K562 (cell line): ENCODE data around the gene ZNRF2. TPM values are rescaled to one million over a fixed set of nuclear protein-coding genes. Genes with fewer than 3 reads are reported as not detected.

Experiments used
- ATAC-seq: fragments of 200-7000 bp; cut with Tn5 transposase; 3 replicates; pipeline ENCODE4 v1.9.1; 2020; ENCODE audit warnings: moderate library complexity
- BruUV-seq: library from RNA; stranded (reverse); fragments of 400-500 nt; replicated peaks from 2 replicates; lab custom pipeline; 2021; lab: Mats Ljungman, UMichigan
- CTCF ChIA-PET: fragments of 300-600 bp; formaldehyde crosslinking; extraction: SDS; loops from one replicate; lab custom pipeline; 2021; ENCODE audit warnings: low intra/inter-chr PET ratio; lab: Yijun Ruan, JAX
- POLR2A ChIA-PET: fragments of 300-600, 350-650 bp; sonication (Branson Sonifier 250); formaldehyde crosslinking; extraction: SDS; loops from one replicate; lab custom pipeline; 2021; ENCODE audit warnings: antibody characterized with exemption, inconsistent platforms; lab: Yijun Ruan, JAX
- DNase-seq, 4 experiments: peaks; one replicate each; pipeline versions ENCODE4 v3.0.0 to v3.0.0-alpha.2; 2011 to 2018; ENCODE audit warnings: low spot score in 3 of 4, mixed read lengths in 3 of 4; ENCODE audit errors: extremely low read depth in 1 of 4
- FAIRE-seq: peaks from 2 replicates; lab custom pipeline; 2011; peaks lifted over from hg19 to GRCh38; lab: Jason Lieb, UNC
- H2AFZ ChIP-seq: 2 replicates; pipeline ENCODE4 v1.6.0; 2011; ENCODE audit warnings: low read depth, low read length, control low read depth, inconsistent platforms
- H3K27ac ChIP-seq: fragments of 200-600 bp; 3 replicates; pipeline ENCODE4 v1.8.0; 2011; ENCODE audit warnings: low read depth, mild to moderate bottlenecking, control low read depth, inconsistent platforms, low read length, moderate library complexity, mixed read lengths; ENCODE audit errors: extremely low read depth
- H3K27me3 ChIP-seq, 2 experiments: fragments of 300-600 bp in 1 of 2; 2 replicates in 1 of 2; 3 replicates in 1 of 2; pipeline versions ENCODE4 v1.6.0 to v1.8.0; 2011; ENCODE audit warnings: inconsistent platforms in 2 of 2, low read length in 2 of 2, mild to moderate bottlenecking in 1 of 2, mixed read lengths in 1 of 2, moderate library complexity in 1 of 2; ENCODE audit not compliant: control insufficient read depth in 2 of 2, insufficient read depth in 2 of 2
- H3K36me3 ChIP-seq: fragments of 300-600 bp; 3 replicates; pipeline ENCODE4 v1.8.0; 2011; ENCODE audit warnings: mild to moderate bottlenecking, low read length, inconsistent platforms; ENCODE audit not compliant: control insufficient read depth, insufficient read depth
- H3K4me1 ChIP-seq, 2 experiments: fragments of 200-600 bp in 1 of 2; replicated peaks in 1 of 2; 2 replicates in 1 of 2; 3 replicates in 1 of 2; pipeline versions ENCODE4 v1.5.1 to v1.8.0; 2011; ENCODE audit warnings: inconsistent platforms in 2 of 2, low read length in 2 of 2, mild to moderate bottlenecking in 1 of 2, mixed read lengths in 1 of 2, moderate library complexity in 1 of 2; ENCODE audit not compliant: control insufficient read depth in 2 of 2, insufficient read depth in 2 of 2
- H3K4me2 ChIP-seq: 2 replicates; pipeline ENCODE4 v1.6.1; 2011; ENCODE audit warnings: low read length, control low read depth, inconsistent platforms, mixed read lengths; ENCODE audit not compliant: insufficient read depth
- H3K4me3 ChIP-seq: fragments of 200-600 bp; sonication (generic), shearing (Covaris generic); 2 replicates; pipeline ENCODE4 v1.5.1; 2016; ENCODE audit warnings: control low read depth, inconsistent platforms
- H3K79me2 ChIP-seq: fragments of 200-600 bp; 3 replicates; pipeline ENCODE4 v1.8.0; 2011; ENCODE audit warnings: low read length, inconsistent platforms; ENCODE audit not compliant: control insufficient read depth, insufficient read depth
- H3K9ac ChIP-seq, 2 experiments: 2 replicates each; pipeline versions ENCODE4 v1.6.0 to v1.6.1; 2011; ENCODE audit warnings: low read depth in 2 of 2, low read length in 2 of 2, control low read depth in 1 of 2, inconsistent platforms in 1 of 2, mild to moderate bottlenecking in 1 of 2, mixed read lengths in 1 of 2; ENCODE audit not compliant: insufficient read depth in 1 of 2
- H3K9me1 ChIP-seq: one replicate; pipeline ENCODE4 v1.6.0; 2011; ENCODE audit warnings: inconsistent platforms, mild to moderate bottlenecking, low read length, moderate library complexity; ENCODE audit not compliant: control insufficient read depth, insufficient read depth
- H3K9me3 ChIP-seq: replicated peaks from 2 replicates; pipeline ENCODE4 v1.5.1; 2011; ENCODE audit warnings: low read depth, low read length, inconsistent platforms; ENCODE audit not compliant: control insufficient read depth, insufficient read depth
- H4K20me1 ChIP-seq: replicated peaks from 2 replicates; pipeline ENCODE4 v1.6.1; 2011; ENCODE audit warnings: low read length, inconsistent platforms, mixed read lengths; ENCODE audit not compliant: control insufficient read depth, insufficient read depth
- CC2D1A ChIP-seq: fragments of 450-650 bp; IDR thresholded peaks from 2 replicates; pipeline ENCODE4 v1.6.1; 2017; ENCODE audit warnings: mild to moderate bottlenecking
- ELF4 ChIP-seq: fragments of 450-650 bp; formaldehyde crosslinking; IDR thresholded peaks from 2 replicates; pipeline ENCODE4 v1.4.0; 2022; ENCODE audit warnings: missing genetic modification characterization
- IFI16 ChIP-seq: fragments of 250-450 bp; sonication (Bioruptor Pico); IDR thresholded peaks from 2 replicates; pipeline ENCODE4 v2.1.2; 2022; ENCODE audit warnings: mild to moderate bottlenecking, inconsistent platforms
- KLF6 ChIP-seq: fragments of 250-450 bp; sonication (Bioruptor Pico); IDR thresholded peaks from 2 replicates; pipeline ENCODE4 v1.4.0; 2020; ENCODE audit warnings: mild to moderate bottlenecking, moderate library complexity, borderline replicate concordance
- SAFB ChIP-seq: fragments of 200-400 bp; formaldehyde crosslinking; IDR thresholded peaks from 2 replicates; pipeline ENCODE4 v1.6.1; 2017; ENCODE audit warnings: low read depth, low read length, borderline replicate concordance
- SETDB1 ChIP-seq: IDR thresholded peaks from one replicate; pipeline ENCODE4 v1.6.1; 2012; ENCODE audit warnings: low read length, control low read depth, inconsistent platforms
- SPI1 ChIP-seq: IDR thresholded peaks from 2 replicates; pipeline ENCODE4 v1.6.1; 2011; ENCODE audit warnings: low read depth, low read length, control low read depth, borderline replicate concordance
- TARDBP ChIP-seq: fragments of 450-650 bp; IDR thresholded peaks from 2 replicates; pipeline ENCODE4 v1.6.1; 2016
- TCF7 ChIP-seq: sonication (generic); IDR thresholded peaks from 2 replicates; pipeline ENCODE4 v1.6.1; 2016; ENCODE audit warnings: antibody characterized with exemption, borderline replicate concordance
- XRCC4 ChIP-seq: IDR thresholded peaks from one replicate; pipeline ENCODE4 v1.6.1; 2011; ENCODE audit not compliant: insufficient read depth, insufficient read length; ENCODE audit errors: extremely low read depth
- ZNF217 ChIP-seq: sonication (generic); formaldehyde crosslinking; IDR thresholded peaks from 2 replicates; pipeline ENCODE4 v1.8.0; 2022; ENCODE audit warnings: mild to moderate bottlenecking, missing genetic modification reagents
- WGBS: fragments of 100-300 bp; shearing (Covaris generic); methylation state at CpG from one replicate; pipeline ENCODE4 v1.1.6; 2016; ENCODE audit warnings: low coverage, mixed read lengths; ENCODE audit not compliant: insufficient coverage; ENCODE audit errors: missing lambda C conversion rate; 5-methylcytosine and 5-hydroxymethylcytosine counted together
- in situ Hi-C: fragments of 300-500 bp; cut with MboI; formaldehyde crosslinking; loops from 4 replicates; pipeline ENCODE4 v1.15.0; 2018; ENCODE audit warnings: inconsistent platforms, mixed read lengths
- intact Hi-C: fragments of 100-400 bp; cut with micrococcal nuclease; formaldehyde crosslinking; loops from 2 replicates; pipeline ENCODE4 v1.14.2; 2022
- polyA plus RNA-seq, 8 experiments: library from polyadenylated mRNA; depleted of rRNA in 4 of 8; stranded (reverse) in 5 of 8; unstranded in 3 of 8; fragments of >200 nt; fragmentation: Nextera tagmentation in 2 of 8; fragmentation: Illumina TruSeq in 1 of 8; extraction: Ambion mirVana in 2 of 8; extraction: Trizol in 1 of 8; gene quantifications; 2 replicates each; pipeline versions ENCODE4 v1.2.1 to v1.2.3, GENCODE V29; 2011 to 2014; ENCODE audit warnings: inconsistent platforms in 1 of 8, missing spikeins in 1 of 8
- total RNA-seq, 7 experiments: library from RNA; depleted of rRNA in 6 of 7; stranded (reverse); fragments of >200 nt in 6 of 7; fragmentation: Illumina TruSeq in 2 of 7; extraction: Trizol in 2 of 7; gene quantifications; 2 replicates each; pipeline versions ENCODE4 v1.2.1 to v1.2.3, GENCODE V29; 2011 to 2021; ENCODE audit warnings: low replicate concordance in 1 of 7
- TF ChIP-seq, protein P1 (sequence below): fragments of 450-650 bp; formaldehyde crosslinking; IDR thresholded peaks from 2 replicates; pipeline ENCODE4 v1.4.0; 2020; ENCODE audit warnings: mild to moderate bottlenecking, moderate library complexity
- TF ChIP-seq, protein P2 (sequence below): fragments of 450-650 bp; IDR thresholded peaks from 2 replicates; pipeline ENCODE4 v1.6.1; 2018; ENCODE audit warnings: mild to moderate bottlenecking, low read depth; ENCODE audit not compliant: partially characterized antibody
- TF ChIP-seq, protein P3 (sequence below): fragments of 450-650 bp; conservative IDR thresholded peaks from 2 replicates; pipeline ENCODE4 v1.6.1; 2016; ENCODE audit warnings: missing genetic modification characterization, low read depth, mild to moderate bottlenecking, control low read depth, missing compliant biosample characterization
- TF ChIP-seq, protein P4 (sequence below): fragments of 250-450 bp; sonication (Bioruptor Pico); IDR thresholded peaks from 2 replicates; pipeline ENCODE4 v1.8.0; 2022; ENCODE audit warnings: inconsistent platforms, mild to moderate bottlenecking, moderate library complexity, borderline replicate concordance
- TF ChIP-seq, protein P5 (sequence below): fragments of 250-450 bp; sonication (Bioruptor Pico); IDR thresholded peaks from 2 replicates; pipeline ENCODE4 v1.4.0; 2020; ENCODE audit warnings: borderline replicate concordance

Gene ZNRF2
- total and polyA plus RNA-seq, 9 of the 15 experiments (the other 6 are each of a cell fraction or from before 2014, with no cell fraction given), result 1.1 to 13.9 (median 5.5) TPM

DNA sequence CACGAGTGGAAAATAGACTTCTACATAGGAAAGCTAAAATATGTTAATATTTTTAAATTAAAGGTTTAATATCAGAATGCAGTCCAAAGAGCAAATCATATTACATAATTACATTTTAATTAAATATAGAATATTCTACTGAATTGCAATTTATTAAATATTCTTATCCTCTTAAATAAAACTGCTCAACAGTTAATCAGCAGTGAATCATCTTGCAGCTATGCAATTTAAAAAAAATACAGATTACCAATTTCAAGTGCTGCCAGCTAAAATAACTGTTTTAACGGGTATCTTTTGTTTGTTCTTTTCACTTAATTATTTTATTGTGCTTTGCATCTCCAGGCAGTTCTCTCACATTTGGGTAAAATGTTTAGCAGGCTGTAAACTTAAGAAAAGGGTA, 82.2 kb downstream of the ZNRF2 start:
- DNase-seq (no peak), FAIRE-seq (no peak), ATAC-seq (no peak)
- intact Hi-C loops, result no loop called here
- Histone ChIP-seq H3K4me3 (no peak overlapping the region), H3K4me2 (no peak overlapping the region), H2AFZ (no peak overlapping the region), H3K36me3 (0 out of 3 replicates have a peak, but pooled peaks cover 3% of the 10 kb centered on the region), H3K9me3 (no peaks in the 10 kb centered on the region), H3K27ac (no peak overlapping the region), H3K79me2 (no peaks in the 10 kb centered on the region), H4K20me1 (no peaks in the 10 kb centered on the region), H3K4me1 (peaks cover 0 to 10% of the 10 kb centered on the region in 2 experiments; a peak in 3 of 5 replicates), H3K9me1 (no peaks in the 10 kb centered on the region), H3K27me3 (no peaks in the 10 kb centered on the region), H3K9ac (no peak overlapping the region)
- ChIA-PET POLR2A (interaction anchor here (0.7 to 1.5 kb wide), 2 partner anchors 25 to 660 kb away, joined by 3 to 4 read pairs; no protein-coding TSS in a partner anchor), CTCF (no interaction called here)
- WGBS, result 68% methylated on average over 2 of the region's 2 CpGs
- in situ Hi-C loops, result no loop called here
- no TSS peak for BruUV-seq
- TF ChIP-seq SPI1 (no peak), ELF4 (no peak), TCF7 (no peak), IFI16 (CRISPR knock-in tag) (no peak), CC2D1A (no peak), XRCC4 (no peak), KLF6 (CRISPR knock-in tag) (no peak), ZNF217 (no peak), TARDBP (no peak), SETDB1 (no peak), SAFB (no peak)
- TF ChIP-seq, protein P1, sequence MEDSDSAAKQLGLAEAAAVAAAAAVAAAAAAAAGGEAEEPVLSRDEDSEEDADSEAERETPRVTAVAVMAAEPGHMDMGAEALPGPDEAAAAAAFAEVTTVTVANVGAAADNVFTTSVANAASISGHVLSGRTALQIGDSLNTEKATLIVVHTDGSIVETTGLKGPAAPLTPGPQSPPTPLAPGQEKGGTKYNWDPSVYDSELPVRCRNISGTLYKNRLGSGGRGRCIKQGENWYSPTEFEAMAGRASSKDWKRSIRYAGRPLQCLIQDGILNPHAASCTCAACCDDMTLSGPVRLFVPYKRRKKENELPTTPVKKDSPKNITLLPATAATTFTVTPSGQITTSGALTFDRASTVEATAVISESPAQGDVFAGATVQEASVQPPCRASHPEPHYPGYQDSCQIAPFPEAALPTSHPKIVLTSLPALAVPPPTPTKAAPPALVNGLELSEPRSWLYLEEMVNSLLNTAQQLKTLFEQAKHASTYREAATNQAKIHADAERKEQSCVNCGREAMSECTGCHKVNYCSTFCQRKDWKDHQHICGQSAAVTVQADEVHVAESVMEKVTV (CRISPR knock-in tag), result no peak
- TF ChIP-seq, protein P2, sequence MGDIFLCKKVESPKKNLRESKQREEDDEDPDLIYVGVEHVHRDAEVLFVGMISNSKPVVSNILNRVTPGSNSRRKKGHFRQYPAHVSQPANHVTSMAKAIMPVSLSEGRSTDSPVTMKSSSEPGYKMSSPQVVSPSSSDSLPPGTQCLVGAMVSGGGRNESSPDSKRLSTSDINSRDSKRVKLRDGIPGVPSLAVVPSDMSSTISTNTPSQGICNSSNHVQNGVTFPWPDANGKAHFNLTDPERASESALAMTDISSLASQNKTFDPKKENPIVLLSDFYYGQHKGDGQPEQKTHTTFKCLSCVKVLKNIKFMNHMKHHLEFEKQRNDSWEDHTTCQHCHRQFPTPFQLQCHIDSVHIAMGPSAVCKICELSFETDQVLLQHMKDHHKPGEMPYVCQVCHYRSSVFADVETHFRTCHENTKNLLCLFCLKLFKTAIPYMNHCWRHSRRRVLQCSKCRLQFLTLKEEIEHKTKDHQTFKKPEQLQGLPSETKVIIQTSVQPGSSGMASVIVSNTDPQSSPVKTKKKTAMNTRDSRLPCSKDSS, result no peak
- TF ChIP-seq, protein P3, sequence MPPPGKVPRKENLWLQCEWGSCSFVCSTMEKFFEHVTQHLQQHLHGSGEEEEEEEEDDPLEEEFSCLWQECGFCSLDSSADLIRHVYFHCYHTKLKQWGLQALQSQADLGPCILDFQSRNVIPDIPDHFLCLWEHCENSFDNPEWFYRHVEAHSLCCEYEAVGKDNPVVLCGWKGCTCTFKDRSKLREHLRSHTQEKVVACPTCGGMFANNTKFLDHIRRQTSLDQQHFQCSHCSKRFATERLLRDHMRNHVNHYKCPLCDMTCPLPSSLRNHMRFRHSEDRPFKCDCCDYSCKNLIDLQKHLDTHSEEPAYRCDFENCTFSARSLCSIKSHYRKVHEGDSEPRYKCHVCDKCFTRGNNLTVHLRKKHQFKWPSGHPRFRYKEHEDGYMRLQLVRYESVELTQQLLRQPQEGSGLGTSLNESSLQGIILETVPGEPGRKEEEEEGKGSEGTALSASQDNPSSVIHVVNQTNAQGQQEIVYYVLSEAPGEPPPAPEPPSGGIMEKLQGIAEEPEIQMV, result no peak
- TF ChIP-seq, protein P4, sequence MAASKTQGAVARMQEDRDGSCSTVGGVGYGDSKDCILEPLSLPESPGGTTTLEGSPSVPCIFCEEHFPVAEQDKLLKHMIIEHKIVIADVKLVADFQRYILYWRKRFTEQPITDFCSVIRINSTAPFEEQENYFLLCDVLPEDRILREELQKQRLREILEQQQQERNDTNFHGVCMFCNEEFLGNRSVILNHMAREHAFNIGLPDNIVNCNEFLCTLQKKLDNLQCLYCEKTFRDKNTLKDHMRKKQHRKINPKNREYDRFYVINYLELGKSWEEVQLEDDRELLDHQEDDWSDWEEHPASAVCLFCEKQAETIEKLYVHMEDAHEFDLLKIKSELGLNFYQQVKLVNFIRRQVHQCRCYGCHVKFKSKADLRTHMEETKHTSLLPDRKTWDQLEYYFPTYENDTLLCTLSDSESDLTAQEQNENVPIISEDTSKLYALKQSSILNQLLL (CRISPR knock-in tag), result no peak
- TF ChIP-seq, protein P5, sequence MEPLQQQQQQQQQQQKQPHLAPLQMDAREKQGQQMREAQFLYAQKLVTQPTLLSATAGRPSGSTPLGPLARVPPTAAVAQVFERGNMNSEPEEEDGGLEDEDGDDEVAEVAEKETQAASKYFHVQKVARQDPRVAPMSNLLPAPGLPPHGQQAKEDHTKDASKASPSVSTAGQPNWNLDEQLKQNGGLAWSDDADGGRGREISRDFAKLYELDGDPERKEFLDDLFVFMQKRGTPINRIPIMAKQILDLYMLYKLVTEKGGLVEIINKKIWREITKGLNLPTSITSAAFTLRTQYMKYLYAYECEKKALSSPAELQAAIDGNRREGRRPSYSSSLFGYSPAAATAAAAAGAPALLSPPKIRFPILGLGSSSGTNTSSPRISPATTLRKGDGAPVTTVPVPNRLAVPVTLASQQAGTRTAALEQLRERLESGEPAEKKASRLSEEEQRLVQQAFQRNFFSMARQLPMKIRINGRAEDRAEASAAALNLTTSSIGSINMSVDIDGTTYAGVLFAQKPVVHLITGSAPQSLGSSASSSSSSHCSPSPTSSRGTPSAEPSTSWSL (CRISPR knock-in tag), result no peak
